MCF 10A (cell line): ENCODE measurements around the gene ZNRF3. TPM values are rescaled to one million over a fixed set of nuclear protein-coding genes. Genes with fewer than 3 reads are reported as not detected.

ENCODE experiments used
- BruUV-seq: library from RNA; stranded (reverse); fragments of 400-500 nt; replicated peaks from 2 replicates; lab custom pipeline; 2021; lab: Mats Ljungman, UMichigan
- CTCF ChIA-PET: fragments of 300-600 bp; sonication (Branson Sonifier 250); formaldehyde crosslinking; extraction: SDS; loops from one replicate; lab custom pipeline; 2021; ENCODE audit warnings: antibody characterized with exemption, inconsistent platforms; lab: Yijun Ruan, JAX
- POLR2A ChIA-PET: fragments of 300-600, 350-650 bp; sonication (Branson Sonifier 250); formaldehyde crosslinking; extraction: SDS; loops from one replicate; lab custom pipeline; 2020; ENCODE audit warnings: antibody characterized with exemption, inconsistent platforms; lab: Yijun Ruan, JAX
- DNase-seq: peaks from one replicate; pipeline ENCODE4 v3.0.0-alpha.2; 2018; ENCODE audit not compliant: unreplicated experiment
- H3K27ac Mint-ChIP-seq: one replicate; pipeline ENCODE4 v1.8.0; 2022; ENCODE audit warnings: mild to moderate bottlenecking, low read depth, mixed read lengths; ENCODE audit not compliant: unreplicated experiment
- H3K27me3 Mint-ChIP-seq: one replicate; pipeline ENCODE4 v1.8.0; 2022; ENCODE audit warnings: mixed read lengths; ENCODE audit not compliant: insufficient read depth, unreplicated experiment
- H3K36me3 Mint-ChIP-seq: one replicate; pipeline ENCODE4 v1.8.0; 2022; ENCODE audit warnings: mild to moderate bottlenecking, moderate library complexity, mixed read lengths; ENCODE audit not compliant: insufficient read depth, unreplicated experiment
- H3K4me1 Mint-ChIP-seq: one replicate; pipeline ENCODE4 v1.8.0; 2022; ENCODE audit warnings: mixed read lengths; ENCODE audit not compliant: insufficient read depth, unreplicated experiment
- H3K4me3 Mint-ChIP-seq: one replicate; pipeline ENCODE4 v1.8.0; 2022; ENCODE audit warnings: mild to moderate bottlenecking, moderate library complexity, mixed read lengths; ENCODE audit not compliant: unreplicated experiment
- H3K9me3 Mint-ChIP-seq: one replicate; pipeline ENCODE4 v1.8.0; 2022; ENCODE audit warnings: mixed read lengths; ENCODE audit not compliant: unreplicated experiment
- intact Hi-C: fragments of 100-400 bp; cut with micrococcal nuclease; formaldehyde crosslinking; loops from 2 replicates; pipeline ENCODE4 v1.14.1; 2022
- total RNA-seq: library from RNA; stranded (reverse); gene quantifications from 2 replicates; pipeline ENCODE4 v1.2.3, GENCODE V29; 2022
- TF ChIP-seq, protein P1 (sequence below): fragments of 200-600 bp; IDR thresholded peaks from one replicate; pipeline ENCODE4 v1.8.0; 2022; ENCODE audit warnings: antibody characterized with exemption, mild to moderate bottlenecking; ENCODE audit not compliant: unreplicated experiment

Gene ZNRF3
- total RNA-seq, 1 experiment from 2014 or later = 7.1 TPM

DNA sequence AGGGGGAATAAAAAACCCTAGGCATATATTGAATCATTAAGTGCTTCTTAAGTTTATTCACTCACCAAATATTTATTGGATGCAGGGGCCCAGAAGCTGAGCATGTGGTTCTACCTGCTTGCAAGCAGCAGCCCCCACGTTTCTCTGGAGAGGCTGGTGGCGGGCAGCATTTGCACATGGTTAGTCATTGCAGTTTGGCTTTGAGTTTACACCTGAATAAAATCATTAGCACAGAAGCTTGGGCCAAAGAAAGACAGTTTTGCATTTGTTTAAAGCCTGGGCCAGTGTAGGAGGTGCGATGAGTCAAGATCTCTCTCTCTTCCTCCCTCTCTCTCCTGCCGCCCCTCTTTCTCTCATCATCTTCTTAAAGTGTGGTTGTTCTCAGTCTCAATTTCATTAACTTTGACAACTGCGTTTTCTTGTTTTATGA, 105.7 kb downstream of the ZNRF3 start:
- intact Hi-C loops = no loop called here
- peaks cover 10% of the 10 kb centered on the region for H3K9me3 Mint-ChIP-seq
- POLR2A ChIA-PET = no interaction called here
- peaks cover 12% of the 10 kb centered on the region for H3K4me1 Mint-ChIP-seq
- H3K27me3 Mint-ChIP-seq = no peaks in the 10 kb centered on the region
- H3K36me3 Mint-ChIP-seq = peaks cover 20% of the 10 kb centered on the region
- BruUV-seq = no TSS peak
- H3K27ac Mint-ChIP-seq = no peak overlapping the region
- H3K4me3 Mint-ChIP-seq = no peak overlapping the region
- TF ChIP-seq, protein P1, sequence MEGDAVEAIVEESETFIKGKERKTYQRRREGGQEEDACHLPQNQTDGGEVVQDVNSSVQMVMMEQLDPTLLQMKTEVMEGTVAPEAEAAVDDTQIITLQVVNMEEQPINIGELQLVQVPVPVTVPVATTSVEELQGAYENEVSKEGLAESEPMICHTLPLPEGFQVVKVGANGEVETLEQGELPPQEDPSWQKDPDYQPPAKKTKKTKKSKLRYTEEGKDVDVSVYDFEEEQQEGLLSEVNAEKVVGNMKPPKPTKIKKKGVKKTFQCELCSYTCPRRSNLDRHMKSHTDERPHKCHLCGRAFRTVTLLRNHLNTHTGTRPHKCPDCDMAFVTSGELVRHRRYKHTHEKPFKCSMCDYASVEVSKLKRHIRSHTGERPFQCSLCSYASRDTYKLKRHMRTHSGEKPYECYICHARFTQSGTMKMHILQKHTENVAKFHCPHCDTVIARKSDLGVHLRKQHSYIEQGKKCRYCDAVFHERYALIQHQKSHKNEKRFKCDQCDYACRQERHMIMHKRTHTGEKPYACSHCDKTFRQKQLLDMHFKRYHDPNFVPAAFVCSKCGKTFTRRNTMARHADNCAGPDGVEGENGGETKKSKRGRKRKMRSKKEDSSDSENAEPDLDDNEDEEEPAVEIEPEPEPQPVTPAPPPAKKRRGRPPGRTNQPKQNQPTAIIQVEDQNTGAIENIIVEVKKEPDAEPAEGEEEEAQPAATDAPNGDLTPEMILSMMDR = no peak
- no peak for DNase-seq
- CTCF ChIA-PET = interaction anchor here (0.6 kb wide), 1 partner anchor 159 kb away, joined by 4 read pairs; no protein-coding TSS in a partner anchor

- H3K27ac Mint-ChIP-seq = no peak overlapping the region
- CTCF ChIA-PET = interaction anchor here (0.6 kb wide), 1 partner anchor 160 kb away, joined by 4 read pairs; no protein-coding TSS in a partner anchor
Measured at GRCh38 chr22:28989484-28989883, 106.1 kb downstream of the ZNRF3 start.

DNA sequence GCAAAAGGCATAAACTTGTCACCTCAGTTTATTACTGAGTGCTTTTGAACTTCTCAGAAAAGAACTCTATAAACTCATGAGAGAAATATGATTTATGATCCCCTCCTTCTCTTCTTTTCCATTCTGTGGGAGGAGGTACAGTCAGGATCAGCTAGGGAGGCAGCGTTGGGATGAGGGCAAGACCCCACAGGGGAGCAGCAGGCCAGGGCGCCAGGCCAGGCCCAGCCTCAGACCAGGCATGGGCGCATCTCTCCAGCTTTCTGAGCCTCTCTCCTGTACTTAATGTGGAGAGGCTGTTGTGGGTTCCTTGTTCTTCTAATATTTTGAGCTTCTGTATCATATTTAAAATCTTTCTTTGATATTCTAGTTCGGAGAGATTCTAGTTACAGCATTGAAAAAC, 106.5 kb downstream of the ZNRF3 start:
- Mint-ChIP-seq H3K27ac (no peak overlapping the region), H3K36me3 (peaks cover 20% of the 10 kb centered on the region), H3K4me3 (no peak overlapping the region), H3K9me3 (peaks cover 10% of the 10 kb centered on the region), H3K27me3 (no peaks in the 10 kb centered on the region), H3K4me1 (peaks cover 5% of the 10 kb centered on the region)
- CTCF ChIA-PET = no interaction called here
- BruUV-seq = no TSS peak
- TF ChIP-seq, protein P1 = no peak
- POLR2A ChIA-PET = no interaction called here
- DNase-seq = no peak
- intact Hi-C loops = no loop called here

More at GRCh38 chr22:28989484-28989883, 106.1 kb downstream of the ZNRF3 start:
- POLR2A ChIA-PET = no interaction called here
- intact Hi-C loops = no loop called here
- H3K4me3 Mint-ChIP-seq = no peak overlapping the region
- peaks cover 10% of the 10 kb centered on the region for H3K9me3 Mint-ChIP-seq
- BruUV-seq = no TSS peak
- no peak for DNase-seq
- TF ChIP-seq, protein P1 = no peak
- H3K4me1 Mint-ChIP-seq = peaks cover 8% of the 10 kb centered on the region
- no peaks in the 10 kb centered on the region for H3K27me3 Mint-ChIP-seq
- H3K36me3 Mint-ChIP-seq = peaks cover 20% of the 10 kb centered on the region

DNA sequence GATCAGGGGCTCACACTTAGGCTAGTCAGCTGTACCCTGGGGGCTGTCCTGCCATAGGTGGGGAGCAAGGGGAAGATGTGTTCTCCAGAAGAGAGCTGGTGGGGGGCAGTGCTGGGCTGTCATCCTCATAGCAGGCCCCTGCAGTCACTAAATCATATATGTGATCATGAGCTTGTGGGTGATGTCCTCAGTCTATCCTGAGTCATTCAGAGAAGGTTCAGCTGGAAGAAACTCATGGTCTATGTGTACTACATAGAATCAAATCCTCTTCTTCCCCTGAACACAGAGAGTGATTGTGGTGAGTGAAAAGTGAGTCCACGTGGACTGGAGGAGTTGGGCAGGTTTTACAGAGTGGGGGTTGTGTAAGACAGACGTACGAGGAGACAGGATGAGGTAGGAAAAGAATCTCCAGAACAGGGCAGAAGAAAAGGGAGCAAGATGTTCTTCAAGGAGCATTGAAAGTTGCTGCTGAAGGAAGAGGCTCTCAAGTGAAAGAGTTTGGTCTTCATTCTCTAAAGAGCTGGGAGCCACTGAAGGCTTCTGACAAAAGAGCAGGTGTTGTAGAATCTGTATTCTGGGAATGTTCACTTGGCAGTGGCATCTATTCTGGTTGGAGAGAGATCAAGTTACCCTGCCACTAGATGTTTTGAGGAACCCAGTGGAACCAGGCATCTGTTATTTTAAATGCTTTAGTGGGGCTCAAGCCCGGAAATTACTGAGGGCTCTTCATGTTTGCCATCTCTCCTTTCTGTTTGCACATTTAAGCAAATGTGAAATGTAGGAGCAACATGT, 109.4 kb downstream of the ZNRF3 start:
- no peak overlapping the region for H3K4me3 Mint-ChIP-seq
- no peaks in the 10 kb centered on the region for H3K4me1 Mint-ChIP-seq
- no peak for DNase-seq
- CTCF ChIA-PET = interaction anchor here (0.6 to 0.7 kb wide), 2 partner anchors 70 to 945 kb away, joined by 3 to 4 read pairs; no protein-coding TSS in a partner anchor
- intact Hi-C loops = no loop called here
- TF ChIP-seq, protein P1 = no peak
- no peak overlapping the region for H3K27ac Mint-ChIP-seq
- no peaks in the 10 kb centered on the region for H3K9me3 Mint-ChIP-seq
- POLR2A ChIA-PET = no interaction called here
- no peaks in the 10 kb centered on the region for H3K27me3 Mint-ChIP-seq
- peaks cover 25% of the 10 kb centered on the region for H3K36me3 Mint-ChIP-seq
- no TSS peak for BruUV-seq
